Sigmoid colon (tissue), 4 donors: Measurements from ENCODE around the gene MAS1L.

Source experiments
- POLR2A ChIP-seq, 2 donors: fragments of 450-650 bp; IDR thresholded peaks; one replicate each; pipeline ENCODE4 v1.6.1; 2016; ENCODE audit warnings: antibody characterized with exemption in 2 of 2, mild to moderate bottlenecking in 2 of 2, moderate library complexity in 2 of 2
- POLR2AphosphoS5 ChIP-seq, 4 donors: sonication (generic); formaldehyde crosslinking; IDR thresholded peaks; one replicate each; pipeline ENCODE4 v1.6.1; 2017; ENCODE audit warnings: antibody characterized with exemption in 4 of 4
- TF ChIP-seq, protein P1 (sequence below), 4 experiments: fragments of 450-650 bp in 3 of 4; fragments of 200-600 bp in 1 of 4; IDR thresholded peaks; one replicate each; pipeline ENCODE4 v1.5.1; 2016 to 2019; ENCODE audit warnings: antibody characterized with exemption in 4 of 4, mild to moderate bottlenecking in 3 of 4, moderate library complexity in 2 of 4

GRCh38 chr6:29531668-29532067, 43.9 kb upstream of the MAS1L start:
- TF ChIP-seq, protein P1, sequence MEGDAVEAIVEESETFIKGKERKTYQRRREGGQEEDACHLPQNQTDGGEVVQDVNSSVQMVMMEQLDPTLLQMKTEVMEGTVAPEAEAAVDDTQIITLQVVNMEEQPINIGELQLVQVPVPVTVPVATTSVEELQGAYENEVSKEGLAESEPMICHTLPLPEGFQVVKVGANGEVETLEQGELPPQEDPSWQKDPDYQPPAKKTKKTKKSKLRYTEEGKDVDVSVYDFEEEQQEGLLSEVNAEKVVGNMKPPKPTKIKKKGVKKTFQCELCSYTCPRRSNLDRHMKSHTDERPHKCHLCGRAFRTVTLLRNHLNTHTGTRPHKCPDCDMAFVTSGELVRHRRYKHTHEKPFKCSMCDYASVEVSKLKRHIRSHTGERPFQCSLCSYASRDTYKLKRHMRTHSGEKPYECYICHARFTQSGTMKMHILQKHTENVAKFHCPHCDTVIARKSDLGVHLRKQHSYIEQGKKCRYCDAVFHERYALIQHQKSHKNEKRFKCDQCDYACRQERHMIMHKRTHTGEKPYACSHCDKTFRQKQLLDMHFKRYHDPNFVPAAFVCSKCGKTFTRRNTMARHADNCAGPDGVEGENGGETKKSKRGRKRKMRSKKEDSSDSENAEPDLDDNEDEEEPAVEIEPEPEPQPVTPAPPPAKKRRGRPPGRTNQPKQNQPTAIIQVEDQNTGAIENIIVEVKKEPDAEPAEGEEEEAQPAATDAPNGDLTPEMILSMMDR (IDR thresholded peaks at IDR 0.05) = no peak
- TF ChIP-seq POLR2AphosphoS5 (IDR thresholded peaks at IDR 0.05) (no peak), POLR2A (IDR thresholded peaks at IDR 0.05) (no peak)
